ENCODE results near the gene ACTL6B.
"Not testable (repeated sequence)": the region's sequence is repeated elsewhere in the genome, so short reads cannot be mapped to it uniquely, and the experiment has no call there.

The ACTL6B gene

GRCh38 chr7:100655908-100656674, at the start of gene ACTL6B:
Gene ACTL6B (minus strand): TSS chr7:100656448. CDS start chr7:100656354, 94 bp downstream.
- no peak for DNase-seq (ENCODE audit: low read depth)

GRCh38 chr7:100705320-100705752, 49.1 kb upstream of the ACTL6B start:
- peak; percentile 38 for DNase-seq (ENCODE audit: low read depth)

GRCh38 chr7:100701089-100701488, 44.8 kb upstream of the ACTL6B start:
- not testable (repeated sequence) for DNase-seq (ENCODE audit: low read depth)

GRCh38 chr7:100699018-100699417, 42.8 kb upstream of the ACTL6B start:
- no peak for DNase-seq (ENCODE audit: low read depth)

GRCh38 chr7:100696123-100696521, 39.9 kb upstream of the ACTL6B start:
- no peak for DNase-seq (ENCODE audit: low read depth)

- no peak for DNase-seq (ENCODE audit: low read depth)
Measured at GRCh38 chr7:100694098-100694745, 38.0 kb upstream of the ACTL6B start, which contains the start of gene GIGYF1. Gene GIGYF1 (minus strand): TSS chr7:100694250. CDS start chr7:100688238, 6,012 bp downstream.

GRCh38 chr7:100693312-100694097, 37.3 kb upstream of the ACTL6B start:
- DNase-seq (ENCODE audit: low read depth), result no peak

GRCh38 chr7:100692578-100692961, 36.3 kb upstream of the ACTL6B start:
- no peak for DNase-seq (ENCODE audit: low read depth)

GRCh38 chr7:100691676-100692577, 35.7 kb upstream of the ACTL6B start:
- DNase-seq (ENCODE audit: low read depth), result no peak

- DNase-seq (ENCODE audit: low read depth), result no peak
Measured at GRCh38 chr7:100689230-100690135, 33.2 kb upstream of the ACTL6B start.

GRCh38 chr7:100688326-100688860, 32.1 kb upstream of the ACTL6B start:
- DNase-seq (ENCODE audit: low read depth), result no peak

GRCh38 chr7:100687751-100688300, 31.6 kb upstream of the ACTL6B start:
- no peak for DNase-seq (ENCODE audit: low read depth)

- no peak for DNase-seq (ENCODE audit: low read depth)
Measured at GRCh38 chr7:100687261-100687660, 31.0 kb upstream of the ACTL6B start.

GRCh38 chr7:100686822-100687211, 30.6 kb upstream of the ACTL6B start:
- no peak for DNase-seq (ENCODE audit: low read depth)

GRCh38 chr7:100686201-100686821, 30.1 kb upstream of the ACTL6B start:
- DNase-seq (ENCODE audit: low read depth), result no peak

- no peak for DNase-seq (ENCODE audit: low read depth)
Measured at GRCh38 chr7:100685631-100686145, 29.4 kb upstream of the ACTL6B start.

- DNase-seq (ENCODE audit: low read depth), result no peak
Measured at GRCh38 chr7:100685049-100685605, 28.9 kb upstream of the ACTL6B start.

GRCh38 chr7:100684534-100685042, 28.3 kb upstream of the ACTL6B start:
- DNase-seq (ENCODE audit: low read depth), result no peak
